ENCODE data around the gene PPARG. TPM values are rescaled to one million over a fixed set of nuclear protein-coding genes. Genes with fewer than 3 reads are reported as not detected.

Gene PPARG
- total and polyA plus RNA-seq, 10 of the 15 experiments (the other 5 are each of a cell fraction or from before 2014, with no cell fraction given), result 0.06 to 0.86 (median 0.12) TPM; not detected in 5

DNA sequence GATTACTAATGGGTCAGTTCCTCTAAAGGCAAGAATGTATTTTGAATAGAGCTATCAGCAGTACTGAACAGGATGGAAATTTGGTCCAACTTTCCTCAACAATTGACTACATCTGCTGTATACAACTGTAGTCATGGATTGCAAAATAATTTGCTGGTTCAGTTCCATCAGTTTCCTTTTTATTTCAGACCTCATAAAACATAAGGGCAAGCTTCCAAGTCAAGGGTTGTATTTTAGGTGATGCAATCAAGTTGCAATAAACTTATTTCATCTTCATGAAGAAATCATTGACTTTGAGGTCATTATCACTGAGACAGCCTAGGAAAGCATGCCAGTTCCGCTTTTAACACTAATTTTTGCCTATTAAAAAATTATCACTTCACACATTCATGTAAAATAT is 105.0 kb downstream of the PPARG start:
- ChIA-PET POLR2A (interaction anchor here (0.9 kb wide), 1 partner anchor 17 kb away, joined by 3 read pairs; no protein-coding TSS in a partner anchor), CTCF (interaction anchor here (1.6 kb wide), 1 partner anchor 85 kb away, joined by 4 read pairs; no protein-coding TSS in a partner anchor), SMC1A (ENCODE audit: uncharacterized antibody, unreplicated experiment) (interaction anchor here (0.8 to 1.3 kb wide), 3 partner anchors 13 to 208 kb away, joined by 3 to 4 read pairs (median 3); no protein-coding TSS in a partner anchor), RAD21 (ENCODE audit: unreplicated experiment) (no interaction called here)
- FAIRE-seq (no peak), ATAC-seq (no peak), DNase-seq (ENCODE audit: low read depth, low spot score) (no peak)
- in situ Hi-C loops (cut with MboI) (no loop called here), intact Hi-C loops (cut with micrococcal nuclease; ENCODE audit: unreplicated experiment) (no loop called here)
- no TSS peak for BruUV-seq (replicated peaks)
- no peaks in the 10 kb centered on the region for H3K27me3 ChIP-seq (replicated peaks in 1 of 2; ENCODE audit: control insufficient read depth in 2 of 2, insufficient read depth in 2 of 2, low read length in 1 of 2)
- H3K79me2 ChIP-seq (ENCODE audit: control insufficient read depth, insufficient read depth, low read length), result no peaks in the 10 kb centered on the region
- 3% methylated on average over 1 of the region's 1 CpG for WGBS (ENCODE audit: insufficient coverage, insufficient replicate concordance, low lambda C conversion rate, missing lambda C conversion rate)
- no peak overlapping the region for H3K9ac ChIP-seq (ENCODE audit: control insufficient read depth, insufficient read depth, low read length)
- H2AFZ ChIP-seq (ENCODE audit: control insufficient read depth, low read depth, low read length), result no peak overlapping the region
- H3K27ac ChIP-seq (ENCODE audit: control insufficient read depth, insufficient read depth), result no peak overlapping the region
- no peaks in the 10 kb centered on the region for H3K36me3 ChIP-seq (ENCODE audit: control insufficient read depth in 2 of 2, insufficient read depth in 2 of 2, low read length in 1 of 2)
- H3K4me3 ChIP-seq, result no peak overlapping the region
- no peaks in the 10 kb centered on the region for H3K9me3 ChIP-seq (replicated peaks; ENCODE audit: control insufficient read depth, insufficient read depth, low read length)
- TF ChIP-seq ETV6 (conservative IDR thresholded peaks at IDR 0.05 in 1 of 2, IDR thresholded peaks at IDR 0.05 in 1 of 2; ENCODE audit: borderline replicate concordance in 1 of 2, low read depth in 1 of 2) (no peak), SMAD1 (IDR thresholded peaks at IDR 0.05; ENCODE audit: low read depth, partially characterized antibody) (no peak), RAD21 (IDR thresholded peaks at IDR 0.05; ENCODE audit: insufficient read depth, low read depth, low read length) (no peak), JUNB (IDR thresholded peaks at IDR 0.05) (no peak), CBX3 (IDR thresholded peaks at IDR 0.05; ENCODE audit: borderline replicate concordance, low read depth) (no peak)
- TF ChIP-seq, protein P1, sequence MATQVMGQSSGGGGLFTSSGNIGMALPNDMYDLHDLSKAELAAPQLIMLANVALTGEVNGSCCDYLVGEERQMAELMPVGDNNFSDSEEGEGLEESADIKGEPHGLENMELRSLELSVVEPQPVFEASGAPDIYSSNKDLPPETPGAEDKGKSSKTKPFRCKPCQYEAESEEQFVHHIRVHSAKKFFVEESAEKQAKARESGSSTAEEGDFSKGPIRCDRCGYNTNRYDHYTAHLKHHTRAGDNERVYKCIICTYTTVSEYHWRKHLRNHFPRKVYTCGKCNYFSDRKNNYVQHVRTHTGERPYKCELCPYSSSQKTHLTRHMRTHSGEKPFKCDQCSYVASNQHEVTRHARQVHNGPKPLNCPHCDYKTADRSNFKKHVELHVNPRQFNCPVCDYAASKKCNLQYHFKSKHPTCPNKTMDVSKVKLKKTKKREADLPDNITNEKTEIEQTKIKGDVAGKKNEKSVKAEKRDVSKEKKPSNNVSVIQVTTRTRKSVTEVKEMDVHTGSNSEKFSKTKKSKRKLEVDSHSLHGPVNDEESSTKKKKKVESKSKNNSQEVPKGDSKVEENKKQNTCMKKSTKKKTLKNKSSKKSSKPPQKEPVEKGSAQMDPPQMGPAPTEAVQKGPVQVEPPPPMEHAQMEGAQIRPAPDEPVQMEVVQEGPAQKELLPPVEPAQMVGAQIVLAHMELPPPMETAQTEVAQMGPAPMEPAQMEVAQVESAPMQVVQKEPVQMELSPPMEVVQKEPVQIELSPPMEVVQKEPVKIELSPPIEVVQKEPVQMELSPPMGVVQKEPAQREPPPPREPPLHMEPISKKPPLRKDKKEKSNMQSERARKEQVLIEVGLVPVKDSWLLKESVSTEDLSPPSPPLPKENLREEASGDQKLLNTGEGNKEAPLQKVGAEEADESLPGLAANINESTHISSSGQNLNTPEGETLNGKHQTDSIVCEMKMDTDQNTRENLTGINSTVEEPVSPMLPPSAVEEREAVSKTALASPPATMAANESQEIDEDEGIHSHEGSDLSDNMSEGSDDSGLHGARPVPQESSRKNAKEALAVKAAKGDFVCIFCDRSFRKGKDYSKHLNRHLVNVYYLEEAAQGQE (IDR thresholded peaks at IDR 0.05; ENCODE audit: low read depth, low read length), result no peak
- TF ChIP-seq, protein P2, sequence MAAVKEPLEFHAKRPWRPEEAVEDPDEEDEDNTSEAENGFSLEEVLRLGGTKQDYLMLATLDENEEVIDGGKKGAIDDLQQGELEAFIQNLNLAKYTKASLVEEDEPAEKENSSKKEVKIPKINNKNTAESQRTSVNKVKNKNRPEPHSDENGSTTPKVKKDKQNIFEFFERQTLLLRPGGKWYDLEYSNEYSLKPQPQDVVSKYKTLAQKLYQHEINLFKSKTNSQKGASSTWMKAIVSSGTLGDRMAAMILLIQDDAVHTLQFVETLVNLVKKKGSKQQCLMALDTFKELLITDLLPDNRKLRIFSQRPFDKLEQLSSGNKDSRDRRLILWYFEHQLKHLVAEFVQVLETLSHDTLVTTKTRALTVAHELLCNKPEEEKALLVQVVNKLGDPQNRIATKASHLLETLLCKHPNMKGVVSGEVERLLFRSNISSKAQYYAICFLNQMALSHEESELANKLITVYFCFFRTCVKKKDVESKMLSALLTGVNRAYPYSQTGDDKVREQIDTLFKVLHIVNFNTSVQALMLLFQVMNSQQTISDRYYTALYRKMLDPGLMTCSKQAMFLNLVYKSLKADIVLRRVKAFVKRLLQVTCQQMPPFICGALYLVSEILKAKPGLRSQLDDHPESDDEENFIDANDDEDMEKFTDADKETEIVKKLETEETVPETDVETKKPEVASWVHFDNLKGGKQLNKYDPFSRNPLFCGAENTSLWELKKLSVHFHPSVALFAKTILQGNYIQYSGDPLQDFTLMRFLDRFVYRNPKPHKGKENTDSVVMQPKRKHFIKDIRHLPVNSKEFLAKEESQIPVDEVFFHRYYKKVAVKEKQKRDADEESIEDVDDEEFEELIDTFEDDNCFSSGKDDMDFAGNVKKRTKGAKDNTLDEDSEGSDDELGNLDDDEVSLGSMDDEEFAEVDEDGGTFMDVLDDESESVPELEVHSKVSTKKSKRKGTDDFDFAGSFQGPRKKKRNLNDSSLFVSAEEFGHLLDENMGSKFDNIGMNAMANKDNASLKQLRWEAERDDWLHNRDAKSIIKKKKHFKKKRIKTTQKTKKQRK (IDR thresholded peaks at IDR 0.05; ENCODE audit: low read depth, low read length), result no peak
- no peaks in the 10 kb centered on the region for H4K20me1 ChIP-seq (ENCODE audit: control insufficient read depth, insufficient read depth)
- H3K4me2 ChIP-seq (ENCODE audit: control insufficient read depth, insufficient read depth), result no peak overlapping the region
- peaks cover 5% of the 10 kb centered on the region; the same call in 1 of the 2 replicates for H3K4me1 ChIP-seq (ENCODE audit: control insufficient read depth, insufficient read depth, low read length)
